Measurements from ENCODE around the gene EID3. TPM values are rescaled to one million over a fixed set of nuclear protein-coding genes. Genes with fewer than 3 reads are reported as not detected.

Gene EID3
- total and polyA plus RNA-seq, 2 of the 8 experiments (the other 6 are each of a cell fraction or from before 2014, with no cell fraction given), result 1.2 to 2.8 TPM

GRCh38 chr12:104288635-104289274, 14.8 kb upstream of the EID3 start (continued):
- TF ChIP-seq GTF2F1 (IDR thresholded peaks at IDR 0.05; ENCODE audit: borderline replicate concordance, low read depth, low read length), result peak; percentile 68; the same call in 1 of the 2 replicates
- TF ChIP-seq RBBP5 (IDR thresholded peaks at IDR 0.05; ENCODE audit: borderline replicate concordance, low read depth, low read length), result peak; percentile 54; the same call in 1 of the 2 replicates
- peak; percentile 91 for TF ChIP-seq TBP (IDR thresholded peaks at IDR 0.05; ENCODE audit: low read depth, low read length)
- no peak for TF ChIP-seq CHD2 (IDR thresholded peaks at IDR 0.05; ENCODE audit: low read length)
- no peak for TF ChIP-seq CHD1 (IDR thresholded peaks at IDR 0.05; ENCODE audit: low read depth, low read length)
- TF ChIP-seq PHF8 (conservative IDR thresholded peaks at IDR 0.05; ENCODE audit: low read depth, low read length), result peak; percentile 67
- TF ChIP-seq GABPA (IDR thresholded peaks at IDR 0.05; ENCODE audit: borderline replicate concordance, insufficient read depth, low read length), result no peak
- TF ChIP-seq HDAC2 (IDR thresholded peaks at IDR 0.05; ENCODE audit: borderline replicate concordance in 1 of 2, low read depth in 2 of 2, low read length in 2 of 2), result peak in 1 of 2 experiments; percentile 66; a peak in 1 of 4 replicates
- no peak for TF ChIP-seq RNF2 (IDR thresholded peaks at IDR 0.05; ENCODE audit: borderline replicate concordance, low read depth, low read length, missing control alignments, poor library complexity, severe bottlenecking)
- peak; percentile 44; the same call in 1 of the 2 replicates for TF ChIP-seq ATF2 (IDR thresholded peaks at IDR 0.05; ENCODE audit: low read length)
- no peak for TF ChIP-seq KDM1A (IDR thresholded peaks at IDR 0.05; ENCODE audit: borderline replicate concordance, low read length)
- 0 out of 2 replicates have a peak, but pooled peaks have one; percentile 38 for TF ChIP-seq USF2 (IDR thresholded peaks at IDR 0.05; ENCODE audit: low read length)
- TF ChIP-seq TAF1 (IDR thresholded peaks at IDR 0.05; ENCODE audit: low read depth, low read length), result peak; percentile 96
- peak; percentile 62; the same call in 1 of the 2 replicates for TF ChIP-seq YY1 (IDR thresholded peaks at IDR 0.05; ENCODE audit: low read depth, low read length)
- no peak for TF ChIP-seq EGR1 (IDR thresholded peaks at IDR 0.05; ENCODE audit: borderline replicate concordance, low read depth, low read length)
- no peak for TF ChIP-seq BRCA1 (IDR thresholded peaks at IDR 0.05; ENCODE audit: low read depth, low read length)
- TF ChIP-seq SUZ12 (IDR thresholded peaks at IDR 0.05; ENCODE audit: low read length), result no peak
- no peak for TF ChIP-seq SAP30 (IDR thresholded peaks at IDR 0.05; ENCODE audit: insufficient read depth, insufficient replicate concordance, low read length)
- no peak for TF ChIP-seq CEBPB (IDR thresholded peaks at IDR 0.05; ENCODE audit: low read depth, low read length)
